DMS53 treated with DMSO at 0.1 percent for 48 hours (cell line): ENCODE measurements around the gene NLN.
A peak's percentile ranks its signal among the peaks of the same experiment; 100 is the strongest.
"Not testable (repeated sequence)": the region's sequence is repeated elsewhere in the genome, so short reads cannot be mapped to it uniquely, and the experiment has no call there.

Source experiments
- DNase-seq: peaks from one replicate; lab custom pipeline; 2025; ENCODE audit not compliant: unreplicated experiment; lab: John Stamatoyannopoulos, UW

NLN gene

DNA sequence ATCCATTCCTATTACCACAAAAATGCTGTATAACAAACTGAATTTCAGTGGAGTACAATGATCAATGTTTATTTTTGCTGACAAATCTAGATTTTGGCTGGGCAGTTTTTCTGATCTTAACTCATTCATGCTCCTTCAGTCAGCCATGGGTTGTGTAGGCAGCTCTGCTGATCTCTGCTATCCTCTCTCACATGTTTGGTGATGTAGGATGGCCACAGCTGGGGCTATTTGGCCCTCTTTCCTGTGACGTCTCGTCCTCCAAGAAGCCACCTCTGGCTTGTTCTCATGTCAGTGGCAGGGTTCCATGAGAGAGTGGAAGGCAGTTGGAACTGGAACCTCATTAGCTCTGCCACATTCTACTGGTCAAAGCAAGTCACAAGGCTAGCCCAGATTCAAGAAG is 8.9 kb downstream of the NLN start:
- no peak for DNase-seq

DNA sequence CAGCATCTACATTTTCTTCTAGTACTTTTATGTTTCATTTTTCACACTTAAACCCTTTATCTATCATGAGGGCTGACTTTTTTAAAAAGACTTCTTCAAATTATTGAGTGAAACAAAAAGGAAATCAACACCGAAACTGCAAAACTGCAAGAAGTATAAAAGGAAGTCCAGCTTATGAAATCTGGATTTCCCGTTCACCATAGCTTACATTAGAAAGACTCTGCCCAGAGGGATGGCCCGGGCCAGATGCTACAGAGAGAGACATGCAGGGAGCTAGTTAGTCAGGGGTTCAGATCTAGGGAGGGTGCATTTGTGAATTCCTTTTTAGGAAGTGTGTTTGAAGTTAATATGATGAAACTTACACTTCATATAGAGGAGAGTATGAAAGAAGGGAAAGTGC is 10.0 kb downstream of the NLN start:
- not testable (repeated sequence) for DNase-seq

GRCh38 chr5:65734196-65734775 is 12.3 kb downstream of the NLN start:
- DNase-seq = peak; percentile 4

GRCh38 chr5:65734921-65735320 is 12.9 kb downstream of the NLN start:
- no peak for DNase-seq

DNA sequence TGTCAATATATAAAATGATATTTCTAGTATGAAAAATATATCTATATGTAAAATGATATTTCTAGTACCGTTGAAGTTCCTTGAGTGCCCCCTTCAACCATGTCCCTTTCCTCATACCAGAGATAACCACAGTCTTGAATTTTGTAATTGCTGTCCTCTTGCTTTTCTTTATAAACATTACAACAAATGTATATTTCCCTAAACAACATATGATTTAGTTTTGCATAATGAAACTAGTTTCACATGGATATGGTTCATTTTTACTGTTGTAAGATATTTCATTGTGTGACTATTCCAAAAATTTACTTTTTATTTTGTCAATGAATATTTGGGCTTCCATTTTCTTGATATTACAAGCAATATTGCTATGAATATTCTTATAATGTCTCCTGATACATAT is 14.0 kb downstream of the NLN start:
- DNase-seq = no peak

DNA sequence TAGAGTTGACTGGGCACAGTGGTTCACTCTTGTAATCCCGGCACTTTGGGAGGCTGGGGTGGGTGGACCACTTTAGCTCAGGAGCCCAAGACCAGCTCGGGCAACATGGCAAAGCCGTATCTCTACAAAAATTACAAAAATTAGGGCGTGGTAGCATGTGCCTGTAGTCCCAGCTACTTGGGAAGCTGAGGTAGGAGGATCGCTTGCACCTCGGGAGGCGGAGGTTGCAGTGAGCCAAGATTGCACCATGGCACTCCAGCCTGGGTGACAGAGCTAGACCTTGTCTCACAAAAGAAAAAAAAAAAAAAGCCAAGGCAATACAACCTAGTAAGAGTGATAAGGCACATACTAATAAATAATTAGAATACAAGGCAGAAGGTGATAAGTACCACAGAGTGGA is 15.8 kb downstream of the NLN start:
- no peak for DNase-seq

DNA sequence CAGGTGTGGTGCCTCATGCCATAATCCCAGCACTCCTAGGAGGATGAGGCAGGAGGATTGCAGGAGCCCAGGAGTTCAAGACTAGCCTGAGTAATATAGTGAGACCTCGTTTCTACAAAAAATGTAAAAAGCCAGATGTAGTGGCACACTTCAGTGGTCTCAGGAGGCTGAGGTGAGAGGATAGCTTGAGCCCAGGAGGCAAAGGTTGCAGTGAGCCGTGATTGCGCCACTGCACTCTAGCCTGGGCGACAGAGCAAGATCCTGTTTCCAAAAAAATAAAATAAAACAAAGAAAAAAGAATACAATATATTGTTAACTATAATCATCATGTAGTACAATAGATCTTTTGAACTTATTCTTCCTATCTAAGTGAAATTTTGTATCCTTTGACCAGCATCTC is 16.3 kb downstream of the NLN start:
- no peak for DNase-seq

DNA sequence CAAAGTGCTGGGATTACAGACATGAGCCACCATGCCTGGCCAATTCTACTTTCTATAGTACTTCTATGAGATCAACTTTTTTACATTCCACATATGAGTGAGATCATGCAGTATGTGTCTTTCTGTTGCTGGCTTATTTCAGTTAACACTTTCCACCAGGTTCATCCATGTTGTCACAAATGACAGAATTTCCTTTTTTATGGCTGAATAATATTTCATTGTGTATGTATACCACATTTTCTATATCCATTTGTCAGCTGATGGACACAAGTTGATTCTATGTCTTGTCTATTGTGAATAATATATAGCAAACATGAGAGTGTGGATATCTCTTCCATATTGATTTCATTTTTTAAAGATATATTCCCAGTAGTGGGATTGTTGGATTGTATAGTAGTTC is 17.2 kb downstream of the NLN start:
- DNase-seq = no peak

DNA sequence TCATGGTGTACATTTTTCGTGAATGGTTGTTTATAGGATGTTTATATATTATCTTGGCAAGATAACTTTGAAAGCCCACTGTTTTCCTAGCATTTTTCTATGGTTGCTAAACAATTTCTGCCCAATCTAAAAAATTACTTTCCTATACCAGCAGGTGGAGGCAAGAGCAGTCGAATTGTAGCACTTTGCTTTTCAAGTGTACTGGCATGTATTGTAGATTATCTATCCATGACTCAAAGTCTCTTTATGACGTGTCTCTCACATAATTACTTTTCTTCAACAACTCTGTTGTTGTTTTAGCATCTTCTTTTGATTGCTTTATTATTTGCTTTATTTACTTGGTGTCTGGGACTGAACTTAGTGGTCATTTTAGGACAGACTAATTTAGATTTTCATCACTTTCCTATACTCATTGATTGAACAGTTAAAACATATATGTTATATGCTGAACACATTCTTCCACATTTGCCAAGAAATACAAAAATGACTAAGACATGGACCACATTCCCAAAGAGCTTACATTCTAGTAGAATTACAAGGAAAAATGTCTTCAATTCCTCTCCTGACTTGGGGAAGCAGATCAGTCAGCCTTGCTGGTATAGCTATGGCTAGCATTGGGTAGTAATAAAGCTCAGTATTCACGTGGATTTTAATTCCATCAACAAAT is 20.7 kb downstream of the NLN start:
- peak; percentile 37 for DNase-seq

DNA sequence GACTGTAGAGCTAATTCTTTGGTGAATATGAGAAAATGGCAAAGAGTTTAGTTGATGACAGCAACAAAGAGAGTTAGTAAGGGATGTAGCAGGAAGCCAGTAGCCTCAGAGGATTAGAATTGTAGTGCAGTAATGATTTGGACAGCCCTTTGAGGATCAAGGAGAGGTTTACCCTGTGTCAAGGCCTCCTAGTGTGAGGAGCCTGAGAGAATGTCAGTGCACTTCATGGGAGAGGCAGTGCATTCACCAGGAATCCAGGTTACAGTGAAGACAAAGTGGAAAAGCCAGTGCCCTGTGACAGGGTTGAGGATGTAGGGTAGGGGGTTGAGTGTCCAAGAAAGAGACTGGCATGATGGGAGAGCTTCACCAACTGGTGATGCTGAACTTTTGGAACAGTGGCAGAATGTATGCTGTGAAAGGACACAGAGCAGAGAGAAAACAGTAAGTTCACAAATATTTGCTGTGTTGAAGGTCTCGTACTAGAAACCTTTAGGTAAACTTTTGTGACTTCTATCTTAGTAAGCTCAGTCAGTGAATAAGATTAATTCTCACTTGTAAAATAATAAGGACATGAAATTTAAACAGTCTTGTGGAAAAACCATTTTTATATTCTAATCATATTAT is 27.3 kb downstream of the NLN start:
- no peak for DNase-seq

GRCh38 chr5:65749956-65750355 is 28.0 kb downstream of the NLN start:
- DNase-seq = no peak

DNA sequence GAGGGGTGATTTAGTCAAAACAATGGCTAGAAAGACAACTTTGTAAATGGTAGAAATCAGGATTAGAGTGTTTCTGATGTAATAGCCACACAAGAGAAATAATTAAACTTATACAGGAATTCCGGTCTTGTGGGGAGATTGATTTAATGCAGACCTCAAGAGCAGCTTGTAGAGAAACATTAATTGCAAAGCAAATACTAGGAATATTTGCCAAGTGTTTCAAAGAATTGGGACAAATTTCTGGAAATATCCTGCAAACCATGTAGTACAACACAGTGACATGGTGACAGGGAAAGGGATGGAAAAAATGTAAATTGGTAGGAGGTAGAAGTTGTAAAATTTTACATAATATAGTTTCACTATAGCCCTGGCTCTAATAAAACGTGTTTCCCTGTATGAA is 28.9 kb downstream of the NLN start:
- DNase-seq = no peak

GRCh38 chr5:65753189-65753588 is 31.2 kb downstream of the NLN start:
- no peak for DNase-seq

DNA sequence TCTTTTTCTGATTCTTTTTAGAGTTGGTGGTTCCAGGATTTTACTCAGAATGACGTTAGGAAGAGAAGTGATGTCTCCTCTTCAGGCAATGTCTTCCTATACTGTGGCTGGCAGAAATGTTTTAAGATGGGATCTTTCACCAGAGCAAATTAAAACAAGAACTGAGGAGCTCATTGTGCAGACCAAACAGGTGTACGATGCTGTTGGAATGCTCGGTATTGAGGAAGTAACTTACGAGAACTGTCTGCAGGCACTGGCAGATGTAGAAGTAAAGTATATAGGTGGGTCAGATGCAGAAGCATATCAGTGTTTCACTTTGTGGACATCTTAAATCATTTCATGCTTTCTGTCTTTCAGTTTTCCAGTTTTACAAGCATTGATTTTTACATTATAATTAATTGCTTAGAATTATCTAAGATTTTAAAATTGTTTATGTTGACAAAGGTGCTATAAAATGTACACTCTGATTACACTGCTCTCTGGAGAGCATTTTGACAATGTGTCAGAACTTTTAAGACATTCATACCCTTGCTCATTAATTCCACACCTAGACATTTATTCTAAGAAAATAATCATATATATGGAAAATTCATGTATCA is 36.6 kb downstream of the NLN start:
- no peak for DNase-seq

- DNase-seq = no peak
These were observed 38.7 kb downstream of the NLN start for GRCh38 chr5:65760504-65761275.

DNA sequence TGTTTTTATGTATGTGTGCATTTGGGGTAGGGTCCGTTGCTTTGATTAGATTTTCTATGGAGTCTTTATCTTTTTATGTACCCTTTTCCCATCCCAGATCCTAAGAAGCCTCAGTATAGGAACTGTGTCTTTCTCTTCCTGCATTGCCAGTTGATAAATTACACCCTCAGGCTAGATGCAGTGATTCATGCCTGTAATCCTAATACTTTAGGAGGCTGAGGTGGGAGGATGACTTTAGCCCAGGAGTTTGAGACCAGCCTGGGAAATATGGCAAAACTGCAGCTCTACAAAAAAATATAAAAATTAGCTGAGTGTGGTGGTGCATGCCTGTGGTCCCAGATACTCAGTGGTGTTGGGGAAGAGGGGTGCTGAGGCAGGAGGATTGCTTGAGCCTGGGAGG is 40.2 kb downstream of the NLN start:
- DNase-seq = no peak

DNA sequence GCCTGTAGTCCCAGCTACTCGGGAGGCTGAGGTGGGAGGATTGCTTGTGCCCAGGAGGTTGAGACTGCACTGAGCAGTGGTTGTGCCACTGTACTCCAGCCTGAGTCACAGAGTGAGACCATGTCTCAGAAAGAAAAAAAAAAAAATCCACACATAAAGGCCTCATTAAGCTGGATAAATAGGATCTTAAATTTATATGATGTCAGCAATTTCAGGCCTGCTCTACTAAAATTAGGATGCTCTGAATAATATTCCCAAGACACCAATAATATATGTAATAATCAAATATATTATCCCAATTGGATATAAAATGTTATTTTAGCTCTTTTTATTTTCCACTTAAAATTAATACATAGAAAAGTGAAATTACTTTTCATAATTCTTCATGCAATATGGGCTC is 43.6 kb downstream of the NLN start:
- DNase-seq = no peak

DNA sequence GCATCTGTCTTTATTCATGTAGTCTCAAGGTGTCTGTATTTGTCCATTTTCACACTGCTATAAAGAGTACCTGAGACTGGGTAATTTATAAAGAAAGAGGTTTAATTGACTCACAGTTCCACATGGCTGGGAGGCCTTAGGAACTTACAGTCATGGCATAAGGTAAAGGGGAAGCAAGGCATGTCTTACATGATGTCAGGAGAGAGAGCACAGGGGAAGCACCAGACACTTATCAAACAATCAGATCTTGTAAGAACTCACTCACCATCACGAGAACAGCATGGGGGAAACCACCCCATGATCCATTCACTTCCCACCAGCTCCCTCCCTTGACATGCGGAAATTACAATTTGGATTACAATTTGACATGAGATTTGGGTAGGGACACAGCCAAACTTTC is 44.2 kb downstream of the NLN start:
- DNase-seq = no peak

- no peak for DNase-seq
These were observed 44.8 kb downstream of the NLN start for GRCh38 chr5:65766781-65767180.

DNA sequence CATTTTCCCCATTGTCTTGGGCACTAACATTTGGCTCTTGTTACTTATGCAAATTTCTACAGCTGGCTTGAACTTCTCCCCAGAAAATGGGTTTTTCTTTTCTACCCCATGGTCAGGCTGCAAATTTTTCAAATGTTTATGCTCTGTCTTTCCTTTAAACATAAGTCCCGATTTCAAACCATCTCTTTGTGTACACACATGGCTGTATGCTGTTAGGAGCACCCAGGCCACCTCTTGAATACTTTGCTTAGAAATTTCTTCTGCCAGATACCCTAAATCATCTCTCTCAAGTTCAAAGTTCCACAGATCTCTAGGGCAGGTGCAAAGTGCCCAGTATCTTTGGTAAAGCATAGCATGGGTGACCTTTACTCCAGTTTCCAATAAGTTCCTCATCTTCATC is 45.6 kb downstream of the NLN start:
- no peak for DNase-seq

- no peak for DNase-seq
These were observed 46.8 kb downstream of the NLN start for GRCh38 chr5:65768723-65769346.
